Osteoblast (primary cell): ENCODE measurements around the gene SLC25A44. TPM values are rescaled to one million over a fixed set of nuclear protein-coding genes. Genes with fewer than 3 reads are reported as not detected.
"Not testable (repeated sequence)": the region's sequence is repeated elsewhere in the genome, so short reads cannot be mapped to it uniquely, and the experiment has no call there.

Source experiments
- DNase-seq: peaks from one replicate; pipeline ENCODE4 v3.0.0; 2011; ENCODE audit warnings: low spot score, mixed read lengths; ENCODE audit not compliant: insufficient read length; ENCODE audit errors: missing footprints
- H2AFZ ChIP-seq: 2 replicates; pipeline ENCODE4 v1.6.0; 2011; ENCODE audit warnings: mild to moderate bottlenecking, low read length
- H3K27ac ChIP-seq: 2 replicates; pipeline ENCODE4 v1.5.1; 2011; ENCODE audit warnings: mild to moderate bottlenecking, low read depth, low read length, moderate library complexity
- H3K27me3 ChIP-seq: 2 replicates; pipeline ENCODE4 v1.6.0; 2012; ENCODE audit warnings: mild to moderate bottlenecking, control low read depth, inconsistent platforms, low read length, moderate library complexity; ENCODE audit not compliant: insufficient read depth
- H3K36me3 ChIP-seq: 2 replicates; pipeline ENCODE4 v1.5.1; 2011; ENCODE audit warnings: mild to moderate bottlenecking, low read length, control low read depth, moderate library complexity; ENCODE audit not compliant: insufficient read depth
- H3K4me1 ChIP-seq: 2 replicates; pipeline ENCODE4 v1.5.1; 2011; ENCODE audit warnings: mild to moderate bottlenecking, low read length, control low read depth, moderate library complexity; ENCODE audit not compliant: insufficient read depth
- H3K4me2 ChIP-seq: 2 replicates; pipeline ENCODE4 v1.6.0; 2011; ENCODE audit warnings: mild to moderate bottlenecking, low read length; ENCODE audit not compliant: insufficient read depth
- H3K4me3 ChIP-seq: fragments of 200-600 bp; sonication (generic); 3 replicates; pipeline ENCODE4 v1.5.1; 2012; ENCODE audit warnings: mild to moderate bottlenecking, low read length, inconsistent platforms; ENCODE audit not compliant: insufficient read depth
- H3K79me2 ChIP-seq: 2 replicates; pipeline ENCODE4 v1.6.0; 2012; ENCODE audit warnings: mild to moderate bottlenecking, low read length, control low read depth, inconsistent platforms; ENCODE audit not compliant: insufficient read depth
- H3K9me3 ChIP-seq: 2 replicates; pipeline ENCODE4 v1.5.1; 2011; ENCODE audit warnings: low read depth, low read length, control low read depth
- H4K20me1 ChIP-seq: 2 replicates; pipeline ENCODE4 v1.6.0; 2012; ENCODE audit warnings: mild to moderate bottlenecking, low read length, control low read depth; ENCODE audit not compliant: insufficient read depth
- total RNA-seq: library from RNA; depleted of rRNA; stranded (reverse); fragments of >200 nt; gene quantifications from 2 replicates; pipeline ENCODE4 v1.2.3, GENCODE V29; 2012
- TF ChIP-seq, protein P1 (sequence below): IDR thresholded peaks from 2 replicates; pipeline ENCODE4 v1.5.1; 2011; ENCODE audit warnings: mild to moderate bottlenecking, low read depth, low read length, moderate library complexity; ENCODE audit errors: extremely low read depth

The SLC25A44 gene
- total RNA-seq, 1 donor = 15.2 TPM

DNA sequence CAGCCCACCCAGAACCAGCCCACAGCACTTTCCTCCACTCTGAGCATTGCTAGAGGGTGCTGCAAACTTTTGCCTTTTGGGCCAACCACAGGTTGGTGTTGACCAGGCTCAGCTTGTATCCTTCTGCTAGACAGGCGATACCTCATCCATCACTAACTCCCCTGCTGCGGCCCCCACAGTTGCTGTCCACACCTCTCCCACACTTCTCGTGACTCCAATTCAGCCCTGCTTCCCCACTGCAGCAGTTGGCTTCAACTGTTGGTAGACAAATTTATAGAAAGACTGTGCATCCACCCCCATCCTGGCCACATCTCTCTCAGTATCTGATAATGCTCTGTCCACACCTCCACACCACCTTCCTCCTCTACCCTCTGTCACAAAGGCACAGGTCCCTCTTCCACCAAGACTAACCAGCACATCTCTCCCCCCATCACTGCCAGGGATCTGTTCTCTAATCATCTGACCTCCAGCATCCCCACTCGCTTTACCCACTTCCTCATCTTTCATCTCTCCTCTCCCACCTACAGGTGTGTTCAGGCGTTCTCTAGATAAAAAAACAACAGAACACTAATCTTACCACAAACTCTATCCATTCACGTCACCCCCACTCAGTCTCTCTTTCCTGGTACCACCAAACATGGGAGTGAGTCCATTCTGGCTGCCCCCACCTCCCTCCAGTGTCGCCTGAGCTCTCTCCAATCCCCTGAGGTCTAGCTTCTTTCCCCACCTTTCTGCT is 15.8 kb upstream of the SLC25A44 start:
- no peak overlapping the region for H3K27ac ChIP-seq
- H3K4me3 ChIP-seq = no peak overlapping the region
- no peaks in the 10 kb centered on the region for H3K9me3 ChIP-seq
- H3K4me1 ChIP-seq = no peaks in the 10 kb centered on the region
- H3K4me2 ChIP-seq = no peak overlapping the region
- no peaks in the 10 kb centered on the region for H3K27me3 ChIP-seq
- no peaks in the 10 kb centered on the region for H4K20me1 ChIP-seq
- no peaks in the 10 kb centered on the region for H3K79me2 ChIP-seq
- H3K36me3 ChIP-seq = no peaks in the 10 kb centered on the region
- TF ChIP-seq, protein P1, sequence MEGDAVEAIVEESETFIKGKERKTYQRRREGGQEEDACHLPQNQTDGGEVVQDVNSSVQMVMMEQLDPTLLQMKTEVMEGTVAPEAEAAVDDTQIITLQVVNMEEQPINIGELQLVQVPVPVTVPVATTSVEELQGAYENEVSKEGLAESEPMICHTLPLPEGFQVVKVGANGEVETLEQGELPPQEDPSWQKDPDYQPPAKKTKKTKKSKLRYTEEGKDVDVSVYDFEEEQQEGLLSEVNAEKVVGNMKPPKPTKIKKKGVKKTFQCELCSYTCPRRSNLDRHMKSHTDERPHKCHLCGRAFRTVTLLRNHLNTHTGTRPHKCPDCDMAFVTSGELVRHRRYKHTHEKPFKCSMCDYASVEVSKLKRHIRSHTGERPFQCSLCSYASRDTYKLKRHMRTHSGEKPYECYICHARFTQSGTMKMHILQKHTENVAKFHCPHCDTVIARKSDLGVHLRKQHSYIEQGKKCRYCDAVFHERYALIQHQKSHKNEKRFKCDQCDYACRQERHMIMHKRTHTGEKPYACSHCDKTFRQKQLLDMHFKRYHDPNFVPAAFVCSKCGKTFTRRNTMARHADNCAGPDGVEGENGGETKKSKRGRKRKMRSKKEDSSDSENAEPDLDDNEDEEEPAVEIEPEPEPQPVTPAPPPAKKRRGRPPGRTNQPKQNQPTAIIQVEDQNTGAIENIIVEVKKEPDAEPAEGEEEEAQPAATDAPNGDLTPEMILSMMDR = no peak
- no peak for DNase-seq
- no peak overlapping the region for H2AFZ ChIP-seq

DNA sequence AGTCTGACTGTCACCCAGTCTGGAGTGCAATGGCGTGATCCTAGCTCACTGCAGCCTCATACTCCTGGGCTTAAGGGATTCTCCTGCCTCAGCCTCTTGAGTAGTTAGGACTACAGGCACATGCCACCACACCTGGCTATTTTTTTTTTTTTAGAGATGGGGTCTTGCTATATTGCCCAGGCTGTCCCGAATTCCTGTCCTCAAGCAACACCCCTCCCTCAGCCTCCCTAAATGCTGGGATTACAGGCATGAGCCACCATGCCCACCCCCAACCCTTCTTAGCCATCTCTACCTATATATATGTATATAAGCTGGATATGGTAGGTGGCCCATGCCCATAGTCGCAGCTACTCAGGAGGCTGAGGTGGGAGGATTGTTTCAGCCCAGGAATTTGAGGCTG is 13.4 kb upstream of the SLC25A44 start:
- no peaks in the 10 kb centered on the region for H3K36me3 ChIP-seq
- no peak overlapping the region for H2AFZ ChIP-seq
- no peak overlapping the region for H3K4me2 ChIP-seq
- H3K27ac ChIP-seq = no peak overlapping the region
- TF ChIP-seq, protein P1 = no peak
- no peaks in the 10 kb centered on the region for H3K4me1 ChIP-seq
- H3K79me2 ChIP-seq = no peaks in the 10 kb centered on the region
- no peaks in the 10 kb centered on the region for H4K20me1 ChIP-seq
- DNase-seq = no peak
- H3K9me3 ChIP-seq = no peaks in the 10 kb centered on the region
- no peak overlapping the region for H3K4me3 ChIP-seq
- H3K27me3 ChIP-seq = no peaks in the 10 kb centered on the region

DNA sequence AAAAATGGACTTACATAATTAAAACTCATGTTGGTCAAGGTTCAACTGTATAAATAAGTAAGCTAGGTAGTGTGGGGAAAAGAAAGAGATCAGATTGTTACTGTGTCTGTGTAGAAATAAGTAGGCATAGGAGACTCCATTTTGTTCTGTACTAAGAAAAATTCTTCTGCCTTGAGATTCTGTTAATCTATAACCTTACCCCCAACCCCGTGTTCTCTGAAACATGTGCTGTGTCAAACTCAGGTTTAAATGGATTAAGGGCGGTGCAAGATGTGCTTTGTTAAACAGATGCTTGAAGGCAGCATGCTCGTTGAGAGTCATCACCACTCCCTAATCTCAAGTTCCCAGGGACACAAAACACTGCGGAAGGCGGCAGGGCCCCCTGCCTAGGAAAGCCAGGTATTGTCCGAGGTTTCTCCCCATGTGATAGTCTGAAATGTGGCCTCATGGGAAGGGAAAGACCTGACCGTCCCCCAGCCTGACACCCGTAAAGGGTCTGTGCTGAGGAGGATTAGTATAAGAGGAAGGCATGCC is 12.4 kb upstream of the SLC25A44 start:
- not testable (repeated sequence) for H3K79me2 ChIP-seq, H3K4me3 ChIP-seq, H3K9me3 ChIP-seq, H3K4me1 ChIP-seq, H3K27ac ChIP-seq, H4K20me1 ChIP-seq, DNase-seq, H3K27me3 ChIP-seq, H3K36me3 ChIP-seq, H2AFZ ChIP-seq, H3K4me2 ChIP-seq

DNA sequence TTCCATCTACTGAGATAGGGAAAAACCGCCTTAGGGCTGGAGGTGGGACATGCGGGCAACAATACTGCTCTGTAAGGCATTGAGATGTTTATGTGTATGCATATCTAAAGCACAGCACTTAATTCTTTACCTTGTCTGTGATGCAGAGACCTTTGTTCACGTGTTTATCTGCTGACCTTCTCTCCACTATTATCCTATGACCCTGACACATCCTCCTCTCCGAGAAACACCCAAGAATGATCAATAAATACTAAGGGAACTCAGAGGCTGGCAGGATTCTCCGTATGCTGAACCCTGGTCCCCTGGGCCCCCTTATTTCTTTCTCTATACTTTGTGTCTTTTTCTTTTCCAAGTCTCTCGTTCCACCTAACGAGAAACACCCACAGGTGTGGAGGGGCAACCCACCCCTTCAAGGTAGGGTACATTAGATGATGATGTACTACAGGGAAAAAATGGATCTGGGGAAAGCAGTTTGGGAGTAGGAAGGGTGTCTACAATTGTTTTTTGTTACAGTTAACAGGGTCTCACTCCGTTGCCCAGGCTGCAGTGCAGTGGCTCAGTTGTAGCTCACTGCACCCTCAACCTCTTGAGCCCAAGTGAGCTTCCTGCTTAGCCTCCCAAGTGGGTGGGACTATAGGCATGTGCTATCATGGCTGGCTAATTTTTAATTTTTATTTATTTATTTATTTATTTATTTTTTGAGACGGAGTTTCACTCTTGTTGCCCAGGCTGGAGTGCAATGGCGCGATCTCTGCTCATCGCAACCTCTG is 11.7 kb upstream of the SLC25A44 start:
- not testable (repeated sequence) for H3K27ac ChIP-seq, H3K4me2 ChIP-seq, H2AFZ ChIP-seq, DNase-seq, H3K4me3 ChIP-seq, H4K20me1 ChIP-seq, H3K9me3 ChIP-seq, H3K36me3 ChIP-seq, H3K4me1 ChIP-seq, H3K27me3 ChIP-seq, H3K79me2 ChIP-seq

DNA sequence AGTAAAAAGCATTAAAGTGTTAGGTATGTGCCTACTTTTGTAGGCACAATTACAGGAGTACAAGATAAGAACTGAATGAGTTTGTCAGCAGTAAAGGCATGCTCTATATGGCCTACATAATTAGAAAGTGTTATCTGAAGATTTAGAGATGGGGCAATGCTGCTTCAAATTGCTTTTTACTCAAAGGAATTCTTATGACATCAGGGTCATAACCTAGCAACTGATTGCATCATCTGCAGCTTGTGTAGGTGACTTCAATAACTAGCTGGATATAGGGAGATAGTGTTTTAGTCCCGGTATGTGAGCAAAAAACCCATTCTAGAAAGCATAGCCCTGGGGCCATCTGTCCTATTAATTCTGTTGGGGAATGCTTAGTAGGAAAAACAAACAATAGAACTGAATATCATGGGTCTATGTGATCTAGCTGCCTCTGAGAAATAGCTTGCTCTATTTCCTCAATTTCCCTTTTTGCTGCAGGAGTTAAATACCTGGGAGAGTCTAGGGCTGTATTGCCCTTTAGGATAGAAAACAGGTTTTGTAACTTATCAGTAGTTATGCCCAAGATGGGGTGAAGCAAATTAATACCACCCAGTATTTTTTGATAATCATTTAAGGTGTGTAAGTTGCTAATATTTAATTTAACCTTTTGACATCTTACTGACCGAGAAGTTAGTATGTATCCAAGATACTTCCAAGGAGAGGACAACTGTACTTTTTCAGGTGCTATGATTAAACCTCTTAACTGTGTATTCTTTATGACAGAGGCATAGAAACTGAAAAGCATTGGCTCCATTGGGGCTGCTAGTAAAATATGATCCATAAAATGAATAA is 7.3 kb upstream of the SLC25A44 start:
- H3K79me2 ChIP-seq, H3K4me1 ChIP-seq, H3K4me3 ChIP-seq, H3K9me3 ChIP-seq, H3K27me3 ChIP-seq, DNase-seq, H2AFZ ChIP-seq, H3K4me2 ChIP-seq, H4K20me1 ChIP-seq, H3K27ac ChIP-seq, H3K36me3 ChIP-seq: not testable (repeated sequence)

DNA sequence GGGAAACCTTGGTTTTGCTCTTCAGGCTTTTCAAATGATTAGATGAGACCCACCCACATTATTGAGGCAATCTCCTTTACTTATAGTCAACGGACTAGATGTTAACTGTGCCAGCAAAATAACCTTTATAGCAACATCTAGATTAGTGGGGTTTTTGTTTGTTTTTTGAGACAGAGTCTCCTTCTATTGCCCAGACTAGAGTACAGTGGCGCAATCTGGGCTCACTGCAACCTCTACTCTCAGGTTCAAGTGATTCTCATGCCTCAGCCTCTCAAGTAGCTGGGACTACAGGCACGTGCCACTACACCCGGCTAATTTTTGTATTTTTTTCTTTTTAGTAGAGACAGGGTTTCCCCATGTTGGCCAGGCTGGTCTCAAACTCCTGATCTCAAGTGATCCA is 3.6 kb upstream of the SLC25A44 start:
- H2AFZ ChIP-seq, H3K36me3 ChIP-seq, H3K4me2 ChIP-seq, H3K4me3 ChIP-seq, H3K27ac ChIP-seq, H4K20me1 ChIP-seq, H3K9me3 ChIP-seq, DNase-seq, H3K27me3 ChIP-seq: not testable (repeated sequence)
- H3K79me2 ChIP-seq = peaks cover 12% of the 10 kb centered on the region
- H3K4me1 ChIP-seq = peaks cover 13% of the 10 kb centered on the region
